Measurements from ENCODE around the gene SHMT2. TPM values are rescaled to one million over a fixed set of nuclear protein-coding genes. Genes with fewer than 3 reads are reported as not detected.

The SHMT2 gene
- total and polyA plus RNA-seq, 3 donors from 2014 or later = 24.8 to 33.9 (median 25.9) TPM

- Histone ChIP-seq H3K36me3 (ENCODE audit: low read depth, missing control alignments) (no peaks in the 10 kb centered on the region), H3K27ac (no peak within 1 kb of the TSS), H3K4me1 (peaks cover 27% of the 10 kb centered on the region), H3K4me3 (peak within 1 kb of the TSS; percentile 42 to 61), H3K27me3 (no peaks in the 10 kb centered on the region), H3K9me3 (no peaks in the 10 kb centered on the region)
- 2 to 3% methylated on average over 6 to 29 of the region's 102 CpGs for WGBS, 2 donors
- intact Hi-C loops (cut with DNase I; ENCODE audit: low total_unique reads) = no loop called here
- TF ChIP-seq CTCF (IDR thresholded peaks at IDR 0.05) (no peak), POLR2A (IDR thresholded peaks at IDR 0.05) (no peak)
- DNase-seq = no peak
Measured at GRCh38 chr12:57216014-57216911, 13.2 kb upstream of the SHMT2 start, which contains the start of gene NXPH4. NXPH4 (plus strand) TSS chr12:57216794; CDS start chr12:57216970, 176 bp downstream.

- no peak overlapping the region for H3K27ac ChIP-seq
- intact Hi-C loops (cut with DNase I; ENCODE audit: low total_unique reads) = no loop called here
- no peaks in the 10 kb centered on the region for H3K27me3 ChIP-seq
- DNase-seq = peak; percentile 42
- peaks cover 27% of the 10 kb centered on the region for H3K4me1 ChIP-seq
- 2 to 7% methylated on average over 22 to 43 of the region's 63 CpGs for WGBS, 2 donors
- TF ChIP-seq POLR2A (IDR thresholded peaks at IDR 0.05) (no peak), CTCF (IDR thresholded peaks at IDR 0.05) (no peak)
- H3K36me3 ChIP-seq (ENCODE audit: low read depth, missing control alignments) = no peaks in the 10 kb centered on the region
- H3K9me3 ChIP-seq = no peaks in the 10 kb centered on the region
- peak overlapping the region; percentile 32 to 61 for H3K4me3 ChIP-seq
Measured at GRCh38 chr12:57216921-57217879, 12.3 kb upstream of the SHMT2 start.

GRCh38 chr12:57218030-57218853 is 11.3 kb upstream of the SHMT2 start:
- no peak for TF ChIP-seq CTCF (IDR thresholded peaks at IDR 0.05)
- TF ChIP-seq POLR2A (IDR thresholded peaks at IDR 0.05) = no peak
- no peak overlapping the region for H3K4me3 ChIP-seq
- H3K27me3 ChIP-seq = no peaks in the 10 kb centered on the region
- intact Hi-C loops (cut with DNase I; ENCODE audit: low total_unique reads) = no loop called here
- no peaks in the 10 kb centered on the region for H3K36me3 ChIP-seq (ENCODE audit: low read depth, missing control alignments)
- H3K27ac ChIP-seq = no peak overlapping the region
- DNase-seq = no peak
- 77 to 80% methylated on average over 5 of the region's 5 CpGs for WGBS, 2 donors
- no peaks in the 10 kb centered on the region for H3K9me3 ChIP-seq
- peaks cover 20% of the 10 kb centered on the region for H3K4me1 ChIP-seq

DNA sequence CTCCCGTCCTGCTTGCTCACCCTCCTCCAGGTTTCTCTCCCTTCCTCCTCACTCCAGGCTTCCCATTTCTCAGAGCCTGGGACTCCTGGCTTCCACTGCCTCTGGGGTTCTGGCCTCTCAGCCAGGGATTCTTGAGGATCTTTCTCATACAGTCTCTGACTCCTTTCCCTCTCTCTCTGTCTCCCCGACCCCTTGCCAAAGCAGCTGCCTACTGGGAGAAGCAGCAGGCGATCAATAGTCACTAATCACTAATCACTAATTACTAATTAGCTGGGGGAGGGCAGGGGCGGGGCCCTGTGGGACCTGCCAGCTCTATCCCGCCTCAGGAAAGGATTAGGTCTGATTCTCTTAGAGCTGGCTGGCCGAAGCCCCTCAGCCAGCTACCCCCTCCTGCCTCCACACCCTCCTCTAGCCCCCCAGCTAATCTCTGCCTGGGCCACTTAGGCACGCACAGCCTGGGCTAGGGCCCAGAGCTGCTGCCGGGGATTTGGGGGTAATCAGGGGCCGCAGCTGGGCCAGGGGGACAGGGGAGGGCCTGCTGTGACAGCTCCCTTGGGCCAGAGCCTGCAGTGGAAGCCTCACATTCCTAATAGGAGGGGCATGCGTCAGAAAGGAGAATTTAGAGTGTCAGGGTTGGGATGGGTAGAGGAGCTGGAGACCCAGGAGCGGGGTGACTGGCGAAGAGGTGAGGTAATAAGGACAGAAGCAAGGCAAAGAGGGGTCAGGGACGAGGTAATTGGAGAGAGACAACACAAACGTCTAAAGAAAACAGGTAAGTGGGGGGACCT is 10.1 kb upstream of the SHMT2 start:
- intact Hi-C loops (cut with DNase I; ENCODE audit: low total_unique reads) = no loop called here
- Histone ChIP-seq H3K9me3 (no peaks in the 10 kb centered on the region), H3K4me3 (no peak overlapping the region), H3K27me3 (no peaks in the 10 kb centered on the region), H3K27ac (no peak overlapping the region), H3K36me3 (ENCODE audit: low read depth, missing control alignments) (no peaks in the 10 kb centered on the region), H3K4me1 (peaks cover 15% of the 10 kb centered on the region)
- no peak for DNase-seq
- TF ChIP-seq POLR2A (IDR thresholded peaks at IDR 0.05) = no peak
- no peak for TF ChIP-seq CTCF (IDR thresholded peaks at IDR 0.05)
- 70 to 72% methylated on average over 14 of the region's 14 CpGs for WGBS, 2 donors
